Measurements from ENCODE around the gene CLDN12. TPM values are rescaled to one million over a fixed set of nuclear protein-coding genes. Genes with fewer than 3 reads are reported as not detected.
A peak's percentile ranks its signal among the peaks of the same experiment; 100 is the strongest.

CLDN12 gene
- total and polyA plus RNA-seq, 2 of the 13 experiments (the other 11 are each of a cell fraction or from before 2014, with no cell fraction given), result 44.1 to 114 TPM

GRCh38 chr7:90459888-90460287 lies 56.6 kb downstream of the CLDN12 start:
- Histone ChIP-seq H3K79me2 (ENCODE audit: insufficient read depth, low read length) (no peaks in the 10 kb centered on the region), H3K27me3 (ENCODE audit: control insufficient read depth in 1 of 2, insufficient read depth in 2 of 2, low read length in 2 of 2) (no peaks in the 10 kb centered on the region), H3K4me2 (ENCODE audit: low read depth, low read length) (no peak overlapping the region), H3K9me3 (ENCODE audit: low read length) (peaks cover 9% of the 10 kb centered on the region; the same call in 1 of the 2 replicates), H3K27ac (ENCODE audit: extremely low read length, insufficient read depth, low read length) (no peak overlapping the region), H3K9ac (ENCODE audit: insufficient read depth, low read depth, low read length) (no peak overlapping the region), H3K36me3 (replicated peaks in 1 of 2; ENCODE audit: control insufficient read depth in 1 of 2, insufficient read depth in 2 of 2, low read length in 2 of 2) (no peaks in the 10 kb centered on the region), H2AFZ (ENCODE audit: low read length) (no peak overlapping the region), H3K4me3 (replicated peaks in 1 of 3; ENCODE audit: insufficient read depth in 1 of 3, low read depth in 2 of 3, low read length in 3 of 3) (no peak overlapping the region), H4K20me1 (ENCODE audit: insufficient read depth, low read length) (no peaks in the 10 kb centered on the region), H3K4me1 (ENCODE audit: insufficient read depth, low read length) (peaks cover 5% of the 10 kb centered on the region)
- DNase-seq (ENCODE audit: low spot score) (peak; percentile 3), FAIRE-seq (peak; percentile 59), ATAC-seq (peak; percentile 72)
- CTCF ChIA-PET (ENCODE audit: low intra/inter-chr PET ratio, low total read pairs), result no interaction called here
- in situ Hi-C loops (cut with HindIII; ENCODE audit: extremely low pct_ligation_motif_present, low pct_unique_long_range_greater_than_20kb) (loop anchor here (10.0 kb wide), 1 partner anchor 135 kb away; the partner anchor contains the start of gene CDK14), intact Hi-C loops (cut with micrococcal nuclease; ENCODE audit: unreplicated experiment) (loop anchor here (5.0 kb wide), 1 partner anchor 287 kb away; no protein-coding TSS in a partner anchor)
- POLR2A ChIA-PET, result no interaction called here
- no TSS peak for BruUV-seq (replicated peaks)
- whole genome bisulfite sequencing (ENCODE audit: low lambda C conversion rate), result 6% methylated on average over 4 of the region's 4 CpGs
- TF ChIP-seq CTCF (CRISPR knock-in tag; IDR thresholded peaks at IDR 0.05) (peak; percentile 43), NFIB (CRISPR knock-in tag; IDR thresholded peaks at IDR 0.05; ENCODE audit: borderline replicate concordance) (no peak)

GRCh38 chr7:90461219-90461618 lies 58.0 kb downstream of the CLDN12 start:
- FAIRE-seq, result no peak
- in situ Hi-C loops (cut with HindIII; ENCODE audit: extremely low pct_ligation_motif_present, low pct_unique_long_range_greater_than_20kb), result no loop called here

More at GRCh38 chr7:90461219-90461618, 58.0 kb downstream of the CLDN12 start:
- ChIA-PET POLR2A (no interaction called here), CTCF (ENCODE audit: low intra/inter-chr PET ratio, low total read pairs) (no interaction called here)
- Histone ChIP-seq H3K4me3 (replicated peaks in 1 of 3; ENCODE audit: insufficient read depth in 1 of 3, low read depth in 2 of 3, low read length in 3 of 3) (no peak overlapping the region), H3K4me1 (ENCODE audit: insufficient read depth, low read length) (no peaks in the 10 kb centered on the region), H3K4me2 (ENCODE audit: low read depth, low read length) (no peak overlapping the region), H3K36me3 (replicated peaks in 1 of 2; ENCODE audit: control insufficient read depth in 1 of 2, insufficient read depth in 2 of 2, low read length in 2 of 2) (no peaks in the 10 kb centered on the region), H2AFZ (ENCODE audit: low read length) (no peak overlapping the region), H4K20me1 (ENCODE audit: insufficient read depth, low read length) (no peaks in the 10 kb centered on the region), H3K27ac (ENCODE audit: extremely low read length, insufficient read depth, low read length) (no peak overlapping the region), H3K27me3 (ENCODE audit: control insufficient read depth in 1 of 2, insufficient read depth in 2 of 2, low read length in 2 of 2) (no peaks in the 10 kb centered on the region), H3K9ac (ENCODE audit: insufficient read depth, low read depth, low read length) (no peak overlapping the region), H3K79me2 (ENCODE audit: insufficient read depth, low read length) (no peaks in the 10 kb centered on the region), H3K9me3 (ENCODE audit: low read length) (peaks cover 9% of the 10 kb centered on the region; the same call in 1 of the 2 replicates)
- BruUV-seq (replicated peaks), result no TSS peak
- TF ChIP-seq ELF3 (CRISPR knock-in tag; IDR thresholded peaks at IDR 0.05) (no peak), ZNF33A (CRISPR knock-in tag; IDR thresholded peaks at IDR 0.05; ENCODE audit: borderline replicate concordance) (no peak), ZSCAN25 (CRISPR knock-in tag; IDR thresholded peaks at IDR 0.05) (no peak)
- intact Hi-C loops (cut with micrococcal nuclease; ENCODE audit: unreplicated experiment), result loop anchor here (5.0 kb wide), 1 partner anchor 286 kb away; no protein-coding TSS in a partner anchor
- no peak for ATAC-seq
- no peak for DNase-seq (ENCODE audit: low spot score)

Data from HepG2 (cell line).